ENCODE data around the gene CYB561D1.
"Not testable (repeated sequence)": the region's sequence is repeated elsewhere in the genome, so short reads cannot be mapped to it uniquely, and the experiment has no call there.

- TF ChIP-seq POLR2AphosphoS5 (IDR thresholded peaks at IDR 0.05; ENCODE audit: borderline replicate concordance, low read depth, low read length); EZH2 (IDR thresholded peaks at IDR 0.05); FOXP2 (optimal IDR thresholded peaks at IDR 0.05; ENCODE audit: control extremely low read depth, extremely low read length, insufficient read depth): not testable (repeated sequence)
These were observed 47.8 kb upstream of the CYB561D1 start for GRCh38 chr1:109445949-109446695.

All from SK-N-MC (cell line).